Mononuclear cell (primary cell): ENCODE results near the gene TBX1. TPM values are rescaled to one million over a fixed set of nuclear protein-coding genes. Genes with fewer than 3 reads are reported as not detected.

ENCODE experiments used
- H3K27me3 ChIP-seq: 2 replicates; pipeline ENCODE4 v1.6.0; 2011; ENCODE audit warnings: low read length, control low read depth; ENCODE audit not compliant: insufficient read depth
- H3K4me1 ChIP-seq: 2 replicates; pipeline ENCODE4 v1.5.1; 2011; ENCODE audit warnings: mild to moderate bottlenecking, low read length, control low read depth; ENCODE audit not compliant: insufficient read depth
- H3K4me3 ChIP-seq: 2 replicates; pipeline ENCODE4 v1.5.1; 2011; ENCODE audit warnings: mild to moderate bottlenecking, low read length, moderate library complexity
- H3K9me3 ChIP-seq: 2 replicates; pipeline ENCODE4 v1.5.1; 2011; ENCODE audit warnings: low read depth, mild to moderate bottlenecking, control low read depth, low read length
- total RNA-seq: library from RNA; depleted of rRNA; stranded (reverse); fragments of >200 nt; gene quantifications from one replicate; pipeline ENCODE4 v1.2.3, GENCODE V29; 2012

Gene TBX1
- total RNA-seq, 1 donor = not detected

GRCh38 chr22:19751497-19752245 lies 8.9 kb upstream of the TBX1 start:
- H3K9me3 ChIP-seq = no peaks in the 10 kb centered on the region
- H3K27me3 ChIP-seq = peaks cover 32% of the 10 kb centered on the region
- H3K4me3 ChIP-seq = no peak overlapping the region
- H3K4me1 ChIP-seq = peaks cover 9% of the 10 kb centered on the region

- Histone ChIP-seq H3K27me3 (peaks cover 43% of the 10 kb centered on the region), H3K9me3 (no peaks in the 10 kb centered on the region), H3K4me3 (no peak overlapping the region), H3K4me1 (peaks cover 16% of the 10 kb centered on the region)
Measured at GRCh38 chr22:19753090-19753842, 7.3 kb upstream of the TBX1 start.

DNA sequence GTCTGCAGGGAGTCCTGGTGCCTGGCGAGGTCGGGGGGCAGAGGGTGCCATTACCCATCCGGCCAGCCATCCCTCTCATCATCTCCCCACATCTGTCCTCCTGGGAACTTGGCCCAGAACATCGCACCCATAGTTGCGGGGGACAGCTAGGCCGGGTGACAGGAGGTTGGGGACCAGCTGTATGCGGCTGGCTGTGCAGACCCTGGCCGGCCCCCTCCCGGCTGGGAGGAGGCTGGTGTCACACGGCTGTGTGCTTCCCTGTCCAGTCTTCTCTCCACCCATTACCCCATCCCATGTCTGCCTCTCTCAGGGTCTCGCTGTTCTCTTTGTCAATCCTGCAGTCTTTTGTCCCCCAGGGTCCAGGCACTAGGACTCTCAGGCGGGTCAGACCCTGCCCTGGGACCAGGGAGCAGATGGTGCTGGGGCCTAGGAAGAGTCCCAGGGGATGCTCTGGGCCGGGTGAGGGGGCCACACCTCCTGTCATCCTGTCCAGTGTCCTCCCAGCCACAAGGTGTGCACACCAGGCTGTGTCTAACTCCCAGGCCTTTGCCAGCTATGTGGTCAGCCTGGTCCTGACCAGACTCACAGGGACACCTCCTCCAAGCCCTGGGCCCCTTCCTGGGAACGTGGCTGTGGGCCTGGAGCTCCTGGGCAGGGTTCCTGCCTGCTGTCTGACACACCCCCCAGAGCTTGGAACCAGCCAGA lies 6.4 kb upstream of the TBX1 start:
- H3K4me1 ChIP-seq = peaks cover 16% of the 10 kb centered on the region
- peaks cover 50% of the 10 kb centered on the region for H3K27me3 ChIP-seq
- H3K9me3 ChIP-seq = no peaks in the 10 kb centered on the region
- no peak overlapping the region for H3K4me3 ChIP-seq

DNA sequence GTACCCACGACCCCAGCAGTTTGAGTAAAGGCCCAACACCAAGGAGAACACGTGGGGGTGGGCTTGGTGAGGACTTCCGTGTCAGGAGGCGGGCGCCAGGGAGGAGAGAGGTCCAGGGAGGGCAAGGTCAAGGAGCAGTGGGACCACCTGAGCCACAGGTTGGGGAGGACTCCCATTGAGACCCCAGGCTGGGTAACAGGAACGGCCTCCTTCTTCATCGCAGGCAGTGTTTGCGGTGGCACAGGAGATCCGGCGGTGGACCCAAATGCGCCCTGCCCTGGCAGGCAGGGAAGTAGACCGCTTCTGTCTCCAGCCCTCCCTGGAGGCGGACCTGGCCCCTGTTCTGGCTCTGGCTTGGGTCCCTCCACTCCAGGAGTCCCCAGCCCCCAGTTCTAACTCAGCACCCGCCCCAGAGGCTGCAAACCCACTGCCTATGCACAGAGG lies 5.9 kb upstream of the TBX1 start:
- Histone ChIP-seq H3K4me1 (peaks cover 21% of the 10 kb centered on the region), H3K27me3 (peaks cover 55% of the 10 kb centered on the region), H3K4me3 (no peak overlapping the region), H3K9me3 (no peaks in the 10 kb centered on the region)

DNA sequence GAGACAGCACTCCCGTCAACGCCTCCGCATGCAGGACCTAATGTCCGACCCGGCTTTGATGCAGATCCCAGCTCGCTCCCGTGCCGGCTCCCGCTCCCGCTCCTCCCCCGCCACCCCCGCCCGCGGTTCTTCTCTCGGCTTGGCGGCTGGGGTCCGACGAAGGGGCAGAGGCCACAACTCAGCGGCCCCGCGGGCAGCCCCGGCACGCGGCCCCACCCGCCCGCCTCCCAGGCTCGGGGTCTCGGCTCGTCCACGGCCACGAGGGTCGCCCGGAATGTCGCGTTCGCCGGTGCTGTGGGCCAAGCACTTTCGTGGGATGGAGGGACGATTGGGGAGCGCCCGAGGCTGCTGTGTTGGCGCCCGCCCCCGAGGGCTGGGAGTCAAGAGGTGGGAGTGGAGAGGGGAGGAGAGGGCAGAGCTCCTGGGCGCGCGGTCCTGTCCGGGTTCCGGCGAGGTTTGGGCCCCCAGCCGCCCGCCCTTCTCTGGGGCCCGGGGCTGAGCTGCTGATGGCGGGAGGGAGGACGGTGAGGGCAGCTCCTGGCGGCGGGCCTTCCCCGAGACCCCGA lies 5.3 kb upstream of the TBX1 start:
- no peaks in the 10 kb centered on the region for H3K9me3 ChIP-seq
- H3K27me3 ChIP-seq = peaks cover 60% of the 10 kb centered on the region
- H3K4me1 ChIP-seq = peaks cover 23% of the 10 kb centered on the region
- H3K4me3 ChIP-seq = no peak overlapping the region

- Histone ChIP-seq H3K9me3 (no peaks in the 10 kb centered on the region), H3K27me3 (peaks cover 60% of the 10 kb centered on the region), H3K4me3 (no peak overlapping the region), H3K4me1 (peaks cover 23% of the 10 kb centered on the region)
Measured at GRCh38 chr22:19755722-19756287, 4.8 kb upstream of the TBX1 start.

DNA sequence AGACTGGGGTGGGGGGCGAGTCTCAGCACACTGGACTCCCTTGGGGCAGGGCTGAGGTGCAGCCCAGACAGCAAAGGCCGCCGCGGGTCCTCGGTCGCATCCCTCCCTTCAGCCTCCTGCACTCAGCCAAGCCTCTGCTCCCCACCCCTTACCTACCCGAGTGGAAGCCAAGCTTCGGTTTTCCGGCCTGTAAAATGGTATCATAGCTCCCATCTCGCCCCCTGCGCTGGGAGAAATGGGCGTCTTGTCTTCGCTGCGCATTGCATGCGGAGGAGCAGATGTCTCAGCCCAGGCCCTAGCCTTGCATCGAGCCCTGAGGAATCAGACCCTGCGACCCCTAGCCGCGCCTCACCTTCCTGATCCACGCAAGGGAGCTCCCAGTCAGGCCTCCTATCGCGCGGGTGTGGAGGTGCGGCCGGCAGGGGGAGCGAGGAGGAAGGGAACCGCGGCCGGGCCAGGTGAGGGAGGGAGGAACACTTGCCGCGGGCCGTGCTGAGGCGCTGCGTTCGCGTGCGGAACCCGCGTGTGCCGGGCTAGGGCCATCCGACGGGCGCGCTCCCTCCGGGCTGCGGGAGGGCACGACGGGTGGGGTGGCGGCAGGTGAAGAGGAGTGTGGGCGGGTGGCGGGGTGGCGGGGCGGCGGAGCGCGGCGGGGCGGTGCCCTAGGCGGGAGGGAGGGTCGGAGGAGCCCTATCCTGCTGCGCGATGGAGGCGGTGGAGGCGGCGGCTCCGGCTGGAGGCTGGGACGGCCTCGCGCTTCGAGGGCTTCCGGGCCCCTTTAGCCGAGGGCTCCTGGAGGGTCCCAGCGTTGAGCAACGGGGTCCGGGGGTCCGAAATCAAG lies 4.1 kb upstream of the TBX1 start:
- H3K9me3 ChIP-seq = no peaks in the 10 kb centered on the region

DNA sequence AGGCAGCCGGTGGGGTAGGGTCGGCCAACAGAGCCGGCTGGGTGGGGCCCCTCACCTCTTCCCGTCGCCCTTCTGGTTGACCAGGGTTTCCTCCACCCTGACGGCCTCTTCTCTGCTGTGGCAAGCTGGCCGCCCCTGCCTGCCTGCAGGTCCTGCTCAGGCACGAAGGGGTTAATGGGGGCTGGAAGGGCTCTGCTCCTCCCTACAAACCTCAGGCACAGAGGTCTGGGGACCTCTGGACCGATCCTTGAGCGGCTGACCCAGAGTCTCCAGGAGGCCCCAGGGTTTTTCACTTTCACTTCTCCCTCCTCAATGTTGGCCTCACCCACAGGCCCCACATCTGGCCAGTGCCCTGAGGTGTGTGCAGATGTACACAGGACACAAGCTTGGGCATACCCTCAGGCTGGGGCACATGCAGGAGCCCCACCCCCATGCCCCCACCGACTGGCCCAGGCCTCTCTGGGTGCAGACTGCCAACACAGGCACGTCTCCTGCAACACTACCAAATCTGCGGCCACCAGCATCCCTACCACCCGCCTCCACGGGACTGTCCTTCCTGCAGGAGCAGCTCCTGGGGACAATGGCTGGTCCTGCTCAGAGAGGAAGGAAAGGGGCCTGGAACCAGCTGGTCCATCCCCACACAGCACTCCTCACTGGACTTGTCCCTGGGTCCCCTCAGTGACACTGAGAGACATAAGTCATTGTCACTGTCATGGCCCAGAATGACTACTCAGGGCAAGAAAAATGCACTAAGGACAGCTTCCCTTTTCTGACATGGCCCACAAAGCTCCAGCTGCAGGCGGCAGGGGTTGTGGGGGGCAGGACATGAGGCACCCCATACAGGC lies 3.2 kb upstream of the TBX1 start:
- Histone ChIP-seq H3K9me3 (no peaks in the 10 kb centered on the region), H3K4me1 (peaks cover 23% of the 10 kb centered on the region), H3K27me3 (peaks cover 69% of the 10 kb centered on the region), H3K4me3 (peak overlapping the region; percentile 10)

More for the DNA sequence above, 4.1 kb upstream of the TBX1 start:
- Histone ChIP-seq H3K4me3 (peak overlapping the region; percentile 10), H3K4me1 (peaks cover 23% of the 10 kb centered on the region), H3K27me3 (peaks cover 61% of the 10 kb centered on the region)

DNA sequence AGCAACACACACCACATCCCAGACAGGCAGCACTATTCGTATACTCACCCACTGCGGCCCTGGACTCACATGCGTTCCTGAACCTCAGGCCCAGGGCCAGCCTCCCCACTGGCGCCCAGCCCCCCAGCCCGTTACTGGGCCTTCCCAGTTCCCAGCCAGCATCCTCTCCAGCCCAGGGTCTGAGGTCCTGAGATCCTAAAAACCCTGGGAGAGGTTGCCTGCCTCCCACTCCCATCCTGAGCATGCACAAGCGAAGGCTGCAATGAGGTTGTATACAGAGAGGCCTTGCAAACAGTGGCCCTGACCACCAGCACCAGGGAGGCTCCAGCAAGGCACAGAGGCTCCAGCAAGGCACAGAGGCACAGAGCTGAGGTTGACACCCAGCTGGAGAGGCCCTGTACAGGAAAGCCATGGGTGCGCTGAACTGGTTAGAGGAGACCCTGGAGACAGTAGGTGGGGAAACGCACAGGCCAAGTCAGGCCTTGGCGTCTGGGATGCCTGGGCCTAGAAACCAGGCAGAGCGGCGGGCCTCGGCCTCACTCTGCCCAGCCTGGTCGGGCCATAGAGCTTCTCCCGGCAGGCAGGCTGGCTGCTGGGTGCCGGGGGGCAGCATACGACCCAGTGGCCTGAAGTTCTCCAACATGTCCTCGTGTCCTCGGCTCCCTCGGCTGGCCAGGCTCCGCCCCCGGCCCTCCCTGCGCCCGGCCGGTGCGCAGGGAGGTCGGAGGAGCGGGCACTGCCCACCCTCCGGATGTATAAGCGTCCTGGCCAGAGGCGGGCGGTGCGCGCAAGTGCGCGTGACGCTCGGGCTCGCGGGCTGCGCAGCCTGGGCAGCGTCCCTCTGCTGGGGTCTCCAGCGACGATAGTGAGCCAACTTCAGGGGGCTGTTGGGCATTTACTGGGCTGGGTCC lies 2.3 kb upstream of the TBX1 start:
- Histone ChIP-seq H3K27me3 (peaks cover 73% of the 10 kb centered on the region), H3K4me1 (peaks cover 23% of the 10 kb centered on the region), H3K9me3 (no peaks in the 10 kb centered on the region), H3K4me3 (no peak overlapping the region)

DNA sequence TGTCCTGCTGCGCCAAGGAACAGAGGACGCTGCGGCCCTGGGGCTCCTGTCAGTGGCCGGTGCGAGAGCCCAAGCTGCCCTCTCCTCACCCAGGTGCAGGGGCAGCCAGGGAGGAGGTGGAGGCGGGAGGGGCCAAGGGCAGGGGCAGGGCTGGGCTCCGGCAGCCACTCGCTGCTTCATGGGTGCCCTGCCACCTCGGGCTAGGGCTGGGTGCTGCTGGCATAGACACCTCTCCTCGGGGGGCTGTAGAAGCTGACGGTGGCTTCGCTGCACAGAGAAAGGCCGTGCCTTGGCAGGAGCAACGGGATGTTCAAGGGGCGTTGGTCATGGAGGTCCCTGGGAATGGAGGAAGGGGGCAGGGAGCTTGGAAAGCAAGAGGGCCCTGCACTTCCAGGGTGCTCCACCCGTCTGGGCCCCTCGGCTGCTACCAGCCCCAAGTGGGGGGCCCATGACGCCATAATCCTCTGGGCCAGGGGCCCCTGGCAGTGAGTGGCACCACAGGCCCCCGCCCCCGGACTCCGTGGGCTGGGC lies 1.6 kb upstream of the TBX1 start:
- H3K9me3 ChIP-seq = no peaks in the 10 kb centered on the region
- peaks cover 73% of the 10 kb centered on the region for H3K27me3 ChIP-seq
- H3K4me3 ChIP-seq = no peak overlapping the region
- peaks cover 23% of the 10 kb centered on the region for H3K4me1 ChIP-seq

GRCh38 chr22:19759427-19760057 lies 1.0 kb upstream of the TBX1 start:
- Histone ChIP-seq H3K9me3 (no peaks in the 10 kb centered on the region), H3K27me3 (peaks cover 73% of the 10 kb centered on the region), H3K4me1 (peaks cover 23% of the 10 kb centered on the region), H3K4me3 (no peak overlapping the region)
